GM08714 (cell line): ENCODE data around the gene NGEF.

Experiments
- H3K4me3 ChIP-seq: fragments of 200-500 bp; sonication (Bioruptor generic); 2 replicates; pipeline ENCODE4 v1.5.1; 2014; ENCODE audit warnings: mild to moderate bottlenecking, low read length, inconsistent platforms
- ZNF274 ChIP-seq: IDR thresholded peaks from 2 replicates; pipeline ENCODE4 v1.6.1; 2012; ENCODE audit warnings: mild to moderate bottlenecking, low read depth, low read length

The NGEF gene

GRCh38 chr2:233051241-233052149, 38.4 kb upstream of the NGEF start:
- no peak for TF ChIP-seq ZNF274

GRCh38 chr2:233049194-233049761, 36.2 kb upstream of the NGEF start:
- H3K4me3 ChIP-seq = no peak overlapping the region
- no peak for TF ChIP-seq ZNF274

More at GRCh38 chr2:233051241-233052149, 38.4 kb upstream of the NGEF start:
- no peak overlapping the region for H3K4me3 ChIP-seq

- TF ChIP-seq ZNF274 = no peak
- H3K4me3 ChIP-seq = no peak overlapping the region
These were observed 35.6 kb upstream of the NGEF start for GRCh38 chr2:233048569-233049193.

GRCh38 chr2:233047667-233048066, 34.6 kb upstream of the NGEF start:
- no peak overlapping the region for H3K4me3 ChIP-seq
- no peak for TF ChIP-seq ZNF274

GRCh38 chr2:233047206-233047605, 34.1 kb upstream of the NGEF start:
- no peak overlapping the region for H3K4me3 ChIP-seq
- no peak for TF ChIP-seq ZNF274

GRCh38 chr2:233044974-233045605, 32.0 kb upstream of the NGEF start:
- no peak overlapping the region for H3K4me3 ChIP-seq
- TF ChIP-seq ZNF274 = no peak

GRCh38 chr2:233042549-233042948, 29.5 kb upstream of the NGEF start:
- no peak overlapping the region for H3K4me3 ChIP-seq
- no peak for TF ChIP-seq ZNF274

- no peak for TF ChIP-seq ZNF274
These were observed 28.8 kb upstream of the NGEF start for GRCh38 chr2:233041722-233042323.

GRCh38 chr2:233040571-233040970, 27.5 kb upstream of the NGEF start:
- no peak for TF ChIP-seq ZNF274

More at GRCh38 chr2:233041722-233042323, 28.8 kb upstream of the NGEF start:
- no peak overlapping the region for H3K4me3 ChIP-seq

GRCh38 chr2:233039846-233040530, 26.9 kb upstream of the NGEF start:
- TF ChIP-seq ZNF274 = no peak
- H3K4me3 ChIP-seq = no peak overlapping the region

More at GRCh38 chr2:233040571-233040970, 27.5 kb upstream of the NGEF start:
- H3K4me3 ChIP-seq = no peak overlapping the region

GRCh38 chr2:233039212-233039845, 26.3 kb upstream of the NGEF start:
- no peak for TF ChIP-seq ZNF274
- no peak overlapping the region for H3K4me3 ChIP-seq

- H3K4me3 ChIP-seq = no peak overlapping the region
- TF ChIP-seq ZNF274 = no peak
These were observed 24.0 kb upstream of the NGEF start for GRCh38 chr2:233037078-233037477.
